Stimulated activated CD8-positive, alpha-beta memory T cell treated with anti-CD3 and anti-CD28 coated beads, Interleukin-4, amount 100 ng/mL, for 24 hours (primary cell): Measurements from ENCODE around the gene CCND2.

Source experiments
- DNase-seq: peaks from one replicate; pipeline ENCODE4 v3.0.0-alpha.2; 2020; ENCODE audit warnings: low read depth

The CCND2 gene

GRCh38 chr12:4289998-4290790 is 16.6 kb downstream of the CCND2 start:
- DNase-seq, result no peak

DNA sequence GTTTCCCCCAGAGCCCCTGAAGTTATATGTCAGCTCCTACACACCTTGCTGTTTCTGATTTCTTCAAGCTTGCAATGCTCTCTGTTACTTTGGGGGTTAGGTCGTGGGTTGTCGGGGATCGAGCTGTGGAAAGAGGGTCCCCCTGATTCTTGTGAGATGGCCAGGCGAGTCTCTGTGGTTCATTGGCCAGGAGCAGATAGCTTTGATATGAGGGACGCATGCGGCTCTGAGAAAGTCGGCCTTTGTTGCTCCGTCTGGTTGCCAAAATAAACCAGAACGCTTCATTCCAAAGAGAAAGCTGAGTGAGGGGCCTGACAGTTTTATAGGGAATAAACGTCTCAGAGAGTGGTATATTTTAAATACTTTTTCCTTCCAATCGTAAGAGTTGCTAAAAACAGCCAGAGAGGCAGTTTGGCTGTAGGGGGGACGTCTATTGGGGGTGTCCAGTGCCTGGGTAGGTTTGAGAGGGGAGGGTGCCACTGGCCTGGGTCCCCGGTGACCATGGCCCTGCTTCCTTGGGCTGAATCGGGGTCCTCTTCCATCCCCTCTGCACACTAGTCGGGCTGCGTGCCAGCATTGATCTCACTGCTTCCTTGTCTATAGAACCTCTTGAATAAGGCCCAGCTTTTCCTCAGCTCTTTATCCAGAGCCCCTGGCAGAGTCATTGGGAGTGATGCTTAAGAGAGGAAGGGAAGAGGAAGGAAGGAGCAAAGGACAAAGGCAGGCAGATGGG is 18.9 kb downstream of the CCND2 start:
- DNase-seq, result no peak

DNA sequence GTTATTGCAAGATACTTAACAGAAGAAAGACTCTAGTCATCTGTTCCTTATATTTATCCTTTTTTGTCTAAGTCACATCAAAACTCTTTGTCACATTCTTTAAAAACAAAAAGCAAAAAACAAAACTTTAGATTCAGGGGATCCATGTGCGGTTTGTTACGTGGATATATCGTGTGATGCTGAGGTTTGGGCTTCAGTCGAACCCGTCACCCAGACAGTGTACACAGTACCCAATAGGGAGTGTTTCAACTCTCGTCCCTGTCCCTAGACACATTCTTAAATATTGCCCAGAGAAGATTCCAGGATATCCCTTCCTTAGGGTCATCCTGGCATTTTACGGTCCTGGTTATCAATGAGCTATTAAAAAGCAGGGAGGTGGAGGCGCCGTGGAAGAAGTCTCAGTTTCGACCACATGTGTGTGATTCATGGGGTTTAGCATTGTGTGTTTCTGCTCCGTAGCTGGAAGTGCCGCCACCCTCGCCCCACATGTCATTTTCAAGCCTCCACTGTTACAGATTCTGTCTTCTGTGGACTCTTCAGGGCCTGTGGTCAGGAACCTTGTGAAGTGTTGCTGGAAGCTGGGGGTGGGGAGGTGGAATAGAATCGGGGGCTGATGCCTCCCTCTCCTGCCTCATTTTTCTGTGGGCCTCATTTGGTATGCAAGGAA is 19.9 kb downstream of the CCND2 start:
- peak; percentile 37 for DNase-seq

DNA sequence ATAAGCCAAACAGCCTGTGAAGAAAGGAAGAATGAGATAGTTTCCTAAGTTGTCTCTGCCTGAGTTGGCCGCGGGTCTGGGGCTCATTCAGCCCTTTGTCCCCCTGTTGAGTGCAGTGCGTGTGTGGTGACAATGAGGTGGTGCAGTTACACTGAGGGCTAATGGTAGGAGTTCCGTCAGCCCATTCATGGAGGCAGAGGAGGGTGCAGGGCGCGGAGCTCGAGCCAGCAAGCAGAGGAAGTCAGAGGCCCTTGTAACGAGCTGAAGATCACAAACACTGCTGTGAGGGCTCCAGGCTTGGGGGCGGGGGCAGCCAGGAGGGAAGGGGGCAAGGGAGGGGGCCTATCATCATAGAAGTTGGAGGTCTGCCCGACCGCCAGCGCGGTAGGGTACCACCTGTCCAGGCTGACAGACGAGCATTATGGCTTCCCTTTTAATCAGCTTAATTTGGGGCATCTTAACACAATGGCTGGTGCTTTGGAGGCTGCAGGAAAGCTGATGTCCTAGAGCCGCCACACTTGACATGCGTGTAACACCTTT is 20.5 kb downstream of the CCND2 start:
- DNase-seq, result no peak

DNA sequence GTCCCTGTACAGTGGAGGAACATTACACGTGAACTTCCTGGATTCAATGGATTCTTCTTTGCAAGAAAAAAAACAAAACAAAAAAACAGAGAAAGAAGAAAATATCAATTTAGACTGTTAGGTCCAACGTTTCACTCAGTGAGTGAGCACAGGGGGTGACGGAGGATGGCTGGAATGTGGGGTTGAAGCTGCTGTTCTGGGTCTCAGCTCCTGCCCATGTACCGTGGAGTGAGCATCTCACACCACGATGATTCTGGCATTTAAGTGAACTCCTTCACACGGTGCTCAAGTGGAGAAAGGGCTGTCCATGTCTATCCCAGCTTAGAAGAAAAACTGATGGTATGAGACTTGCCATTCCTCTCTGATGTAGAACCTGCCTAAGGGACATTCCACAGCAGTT is 23.2 kb downstream of the CCND2 start:
- no peak for DNase-seq

- DNase-seq, result no peak
These were observed 24.1 kb downstream of the CCND2 start for GRCh38 chr12:4297617-4298016.

- DNase-seq, result no peak
These were observed 27.3 kb downstream of the CCND2 start for GRCh38 chr12:4300883-4301282.

DNA sequence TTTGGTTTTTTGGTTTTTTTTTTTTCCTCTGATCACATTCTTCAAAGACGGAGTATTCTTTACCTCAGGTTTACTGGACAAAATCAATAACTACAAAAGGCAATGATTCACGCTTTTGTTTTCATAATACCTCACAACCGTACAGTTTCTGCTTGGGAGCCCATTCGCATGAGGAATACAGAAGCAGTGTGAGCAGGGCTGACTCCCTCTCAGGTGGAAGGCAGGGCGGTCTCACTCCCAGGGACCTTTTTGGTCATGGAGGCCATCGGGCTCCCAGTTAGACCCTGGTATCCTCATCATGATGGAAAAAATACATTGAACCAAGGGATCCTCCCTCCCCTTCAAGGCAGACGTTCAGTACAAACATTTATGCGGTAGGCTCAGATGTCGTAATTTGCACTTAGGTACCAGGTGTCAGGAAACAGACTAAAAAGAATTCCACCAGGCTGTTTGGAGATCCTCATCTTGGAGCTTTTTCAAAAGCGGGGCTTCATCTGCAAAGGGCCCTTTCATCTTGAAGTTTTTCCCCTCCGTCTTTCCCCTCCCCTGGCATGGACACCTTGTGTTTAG is 28.5 kb downstream of the CCND2 start:
- no peak for DNase-seq

DNA sequence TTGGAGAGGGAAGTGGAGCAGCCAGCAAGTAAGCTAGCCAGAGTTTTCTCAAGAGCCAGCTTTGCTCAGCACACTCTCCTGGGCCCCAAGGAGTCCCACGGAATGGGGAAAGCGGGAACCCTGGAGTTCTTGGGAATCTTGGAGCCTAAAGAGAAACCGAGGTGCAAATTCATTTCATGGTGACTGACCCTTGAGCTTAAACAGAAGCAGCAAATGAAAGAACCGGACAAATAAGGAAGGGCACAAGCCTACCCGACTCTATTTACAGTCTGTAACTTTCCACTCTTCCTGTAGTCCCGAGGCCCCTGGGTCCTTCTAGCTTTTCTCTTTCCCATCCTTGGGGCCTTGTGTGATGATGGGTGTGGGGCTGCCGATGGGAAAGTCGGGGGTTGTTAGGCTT is 29.3 kb downstream of the CCND2 start:
- DNase-seq, result no peak

DNA sequence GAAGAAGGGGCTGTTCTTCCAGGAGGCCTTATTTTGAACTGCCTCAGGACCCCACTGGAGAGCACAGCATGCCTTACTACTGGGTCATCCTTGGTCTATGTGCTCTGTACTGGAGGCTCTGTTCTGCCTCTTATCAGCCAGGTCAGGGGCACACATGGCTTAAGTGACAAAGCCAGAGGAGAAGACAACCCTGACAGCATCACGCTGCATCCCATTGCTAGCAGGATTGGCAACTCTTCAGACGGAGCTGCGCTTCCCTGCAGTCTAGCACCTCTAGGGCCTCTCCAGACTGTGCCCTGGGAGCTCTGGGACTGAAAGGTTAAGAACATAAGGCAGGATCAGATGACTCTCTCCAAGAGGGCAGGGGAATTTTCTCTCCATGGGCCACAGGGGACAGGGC is 30.2 kb downstream of the CCND2 start:
- no peak for DNase-seq

- no peak for DNase-seq
These were observed 34.2 kb downstream of the CCND2 start for GRCh38 chr12:4307593-4308333.

DNA sequence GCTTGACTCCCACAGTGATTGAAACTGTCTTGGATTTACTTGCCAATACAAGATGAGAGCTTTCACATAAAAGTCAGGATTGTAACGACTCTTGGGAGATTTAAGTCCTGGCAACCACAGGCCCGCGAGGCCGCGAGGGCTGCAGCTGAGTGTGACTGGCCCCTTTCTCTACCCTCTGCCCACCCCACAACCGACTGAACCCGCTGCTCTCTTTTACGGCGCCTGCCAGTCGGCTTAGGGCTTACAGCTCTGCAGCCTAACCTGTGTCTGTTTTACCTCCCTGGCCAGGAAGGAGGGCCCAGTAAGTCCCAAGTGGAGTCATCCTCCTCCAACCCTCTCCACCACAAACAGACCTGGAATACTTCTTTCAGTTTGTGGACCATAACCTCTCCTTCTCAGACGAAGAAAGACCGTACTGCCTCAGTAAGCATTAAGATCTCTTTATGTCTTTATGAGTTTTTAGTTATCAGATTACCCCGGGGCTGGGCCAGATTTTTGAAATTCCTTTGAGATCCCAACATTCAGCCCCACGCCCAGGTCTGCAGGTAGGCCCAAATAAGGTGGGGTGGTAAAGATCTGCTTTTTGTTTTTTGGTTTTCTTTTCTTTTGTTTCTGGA is 34.9 kb downstream of the CCND2 start:
- no peak for DNase-seq

DNA sequence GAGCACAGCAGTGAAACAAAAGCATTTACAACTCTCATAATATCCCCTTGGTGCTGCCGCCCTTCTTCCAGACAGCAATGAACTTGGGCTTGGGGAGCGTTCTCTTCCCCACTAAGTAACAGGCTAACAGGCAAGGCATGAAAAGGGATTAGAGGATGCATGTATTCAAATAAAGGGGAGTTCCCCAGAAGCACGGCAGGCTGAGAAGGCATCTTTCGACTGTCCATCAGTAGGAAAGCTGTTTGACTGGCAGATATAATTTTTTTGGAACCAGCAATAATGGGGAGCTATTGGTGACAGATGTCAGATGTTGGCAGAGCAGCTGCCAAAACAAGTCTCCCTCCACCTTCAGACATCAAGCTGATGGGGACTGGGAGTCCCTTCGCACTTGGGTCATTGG is 38.2 kb downstream of the CCND2 start:
- DNase-seq, result no peak

DNA sequence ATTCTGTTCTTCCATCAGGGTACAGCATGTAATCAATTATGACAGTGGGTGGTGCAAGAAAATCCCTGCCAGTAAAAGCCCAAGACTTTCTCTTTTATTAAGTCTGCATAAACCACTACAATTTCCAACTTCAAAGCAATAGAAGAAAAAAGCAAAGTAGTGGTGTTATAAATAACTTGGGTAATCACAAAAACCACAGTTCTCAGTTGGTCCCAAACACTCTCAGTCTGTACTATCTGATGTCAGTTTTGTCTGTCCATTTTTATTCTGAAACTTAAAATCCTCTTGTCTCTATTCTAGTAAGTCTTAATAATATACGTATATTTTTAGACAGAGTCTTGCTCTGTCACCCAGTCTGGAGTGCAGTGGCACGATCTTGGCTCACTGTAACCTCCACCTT is 38.7 kb downstream of the CCND2 start:
- DNase-seq, result no peak

GRCh38 chr12:4320497-4320852 is 46.9 kb downstream of the CCND2 start:
- DNase-seq, result no peak

- DNase-seq, result peak; percentile 88
These were observed 47.5 kb downstream of the CCND2 start, which contains the start of gene TIGAR for GRCh38 chr12:4320853-4321701. TIGAR (plus strand) TSS chr12:4321213; CDS start chr12:4321272, 59 bp downstream.

DNA sequence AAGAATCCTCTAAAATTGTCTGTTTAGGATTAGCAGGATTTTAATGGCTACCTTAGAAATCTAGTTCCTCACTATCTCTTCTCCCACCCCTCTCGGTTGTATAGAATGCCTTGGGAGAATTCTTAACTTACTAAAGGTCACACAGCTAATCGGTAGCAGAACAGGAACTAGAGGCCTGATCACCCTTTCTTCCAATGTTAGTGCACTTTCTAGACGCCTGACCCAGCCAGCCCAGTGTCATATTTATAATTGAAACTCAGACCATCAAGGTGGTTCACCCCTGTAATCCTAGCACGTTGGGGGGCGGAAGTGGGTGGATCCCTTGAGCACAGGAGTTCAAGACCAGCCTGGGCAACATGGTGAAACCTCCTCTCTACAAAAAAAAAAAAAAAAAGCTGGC is 49.2 kb downstream of the CCND2 start:
- no peak for DNase-seq
